CD14-positive monocyte (primary cell): ENCODE results near the gene DNASE1. TPM values are rescaled to one million over a fixed set of nuclear protein-coding genes. Genes with fewer than 3 reads are reported as not detected.

Experiments used
- DNase-seq, 3 donors: peaks; one replicate each; pipeline ENCODE4 v3.0.0-alpha.2; 2011 to 2022
- H2AFZ ChIP-seq: 2 replicates; pipeline ENCODE4 v1.6.0; 2012; ENCODE audit warnings: mild to moderate bottlenecking, low read depth, low read length, inconsistent platforms; ENCODE audit not compliant: insufficient read depth, poor library complexity, severe bottlenecking
- H3K27ac ChIP-seq, 2 donors: 1 replicate in 1 of 2; 2 replicates in 1 of 2; pipeline ENCODE4 v1.5.1; 2012 to 2013; ENCODE audit warnings: low read length in 2 of 2, control low read depth in 1 of 2, inconsistent platforms in 1 of 2, low read depth in 1 of 2, mild to moderate bottlenecking in 1 of 2
- H3K27me3 ChIP-seq, 2 donors: one replicate each; pipeline versions ENCODE4 v1.6.0 to v1.6.1; 2011 to 2013; ENCODE audit warnings: low read length in 2 of 2; ENCODE audit not compliant: control insufficient read depth in 2 of 2, insufficient read depth in 2 of 2
- H3K36me3 ChIP-seq, 2 donors: replicated peaks in 1 of 2; 1 replicate in 1 of 2; 2 replicates in 1 of 2; pipeline versions ENCODE4 v1.5.1 to v1.6.1; 2012 to 2013; ENCODE audit warnings: low read length in 2 of 2, control low read depth in 1 of 2, inconsistent platforms in 1 of 2, mild to moderate bottlenecking in 1 of 2; ENCODE audit not compliant: insufficient read depth in 2 of 2, control insufficient read depth in 1 of 2
- H3K4me1 ChIP-seq, 2 donors: 1 replicate in 1 of 2; 2 replicates in 1 of 2; pipeline versions ENCODE4 v1.5.1 to v1.6.1; 2012 to 2013; ENCODE audit warnings: low read length in 2 of 2, control low read depth in 1 of 2, inconsistent platforms in 1 of 2, mild to moderate bottlenecking in 1 of 2, moderate library complexity in 1 of 2; ENCODE audit not compliant: insufficient read depth in 2 of 2, control insufficient read depth in 1 of 2
- H3K4me2 ChIP-seq: replicated peaks from 2 replicates; pipeline ENCODE3; 2012; ENCODE audit warnings: low read length, moderate library complexity, mild to moderate bottlenecking; ENCODE audit not compliant: poor library complexity, severe bottlenecking; ENCODE audit errors: extremely low read depth
- H3K4me3 ChIP-seq, 3 experiments: fragments of 200-600 bp in 1 of 3; sonication (generic) in 1 of 3; replicated peaks in 1 of 3; 1 replicate in 2 of 3; 2 replicates in 1 of 3; pipeline ENCODE4 v1.5.1; 2011 to 2013; ENCODE audit warnings: low read length in 3 of 3, mild to moderate bottlenecking in 3 of 3, control low read depth in 2 of 3, low read depth in 2 of 3, inconsistent platforms in 1 of 3, moderate library complexity in 1 of 3
- H3K79me2 ChIP-seq: 2 replicates; pipeline ENCODE4 v1.6.0; 2012; ENCODE audit warnings: mild to moderate bottlenecking, control low read depth, inconsistent platforms, low read length, moderate library complexity; ENCODE audit not compliant: insufficient read depth
- H3K9ac ChIP-seq: 2 replicates; pipeline ENCODE4 v1.6.0; 2017; ENCODE audit warnings: low read length, mild to moderate bottlenecking; ENCODE audit not compliant: insufficient read depth, poor library complexity, severe bottlenecking
- H3K9me3 ChIP-seq, 2 donors: replicated peaks in 1 of 2; 1 replicate in 1 of 2; 2 replicates in 1 of 2; pipeline versions ENCODE4 v1.5.1 to v1.6.1; 2012 to 2013; ENCODE audit warnings: low read length in 2 of 2, control low read depth in 1 of 2; ENCODE audit not compliant: control insufficient read depth in 1 of 2, insufficient read depth in 1 of 2
- H4K20me1 ChIP-seq: 2 replicates; pipeline ENCODE4 v1.6.0; 2012; ENCODE audit warnings: mild to moderate bottlenecking, low read length, control low read depth, moderate library complexity; ENCODE audit not compliant: insufficient read depth
- H3K27ac Mint-ChIP-seq, 7 donors: one replicate each; pipeline ENCODE4 v1.8.0; 2020; ENCODE audit warnings: mild to moderate bottlenecking in 7 of 7, mixed read lengths in 7 of 7, moderate library complexity in 6 of 7, inconsistent platforms in 2 of 7
- H3K27me3 Mint-ChIP-seq, 3 donors: one replicate each; pipeline ENCODE4 v1.8.0; 2021 to 2022; ENCODE audit warnings: low read depth in 3 of 3, mild to moderate bottlenecking in 3 of 3, mixed read lengths in 3 of 3, moderate library complexity in 3 of 3, inconsistent platforms in 1 of 3
- H3K36me3 Mint-ChIP-seq, 2 donors: one replicate each; pipeline ENCODE4 v1.8.0; 2020; ENCODE audit warnings: mixed read lengths in 2 of 2, inconsistent platforms in 1 of 2, mild to moderate bottlenecking in 1 of 2
- H3K4me1 Mint-ChIP-seq: one replicate; pipeline ENCODE4 v1.8.0; 2020; ENCODE audit warnings: mild to moderate bottlenecking, mixed read lengths
- H3K4me3 Mint-ChIP-seq, 2 donors: one replicate each; pipeline ENCODE4 v1.8.0; 2020; ENCODE audit warnings: mild to moderate bottlenecking in 2 of 2, mixed read lengths in 2 of 2, moderate library complexity in 1 of 2
- H3K9me3 Mint-ChIP-seq, 7 donors: one replicate each; pipeline ENCODE4 v1.8.0; 2020 to 2022; ENCODE audit warnings: mixed read lengths in 7 of 7, mild to moderate bottlenecking in 6 of 7, moderate library complexity in 6 of 7, inconsistent platforms in 2 of 7
- CTCF ChIP-seq: fragments of 200-600 bp; IDR thresholded peaks from one replicate; pipeline ENCODE4 v1.8.0; 2022; ENCODE audit warnings: antibody characterized with exemption, mild to moderate bottlenecking
- WGBS: methylation state at CpG from one replicate; pipeline ENCODE4 v1.1.5; 2013; ENCODE audit warnings: missing lambda C conversion rate; ENCODE audit not compliant: insufficient coverage; 5-methylcytosine and 5-hydroxymethylcytosine counted together
- intact Hi-C, 2 donors: fragments of 100-400 bp; cut with micrococcal nuclease; formaldehyde crosslinking; loops; one replicate each; pipeline versions ENCODE4 v1.15.0 to v1.15.1; 2023
- polyA plus RNA-seq, 3 donors: library from polyadenylated mRNA; depleted of rRNA in 1 of 3; unstranded in 2 of 3; stranded (reverse) in 1 of 3; fragments of 300-500 nt in 2 of 3; fragments of >200 nt in 1 of 3; fragmentation: Illumina TruSeq in 2 of 3; gene quantifications; 1 replicate in 2 of 3; 2 replicates in 1 of 3; pipeline ENCODE4 v1.2.3, GENCODE V29; 2012 to 2021

DNASE1 gene
- polyA plus RNA-seq, 3 donors, result 1.5 to 21.1 TPM; not detected in 1

GRCh38 chr16:3669082-3669481, 14.6 kb downstream of the DNASE1 start:
- H3K27me3 Mint-ChIP-seq, result peaks cover 0 to 2% (median 0%) of the 10 kb centered on the region in 3 donors
- no peak overlapping the region for H3K4me3 Mint-ChIP-seq
- Histone ChIP-seq H3K79me2 (no peaks in the 10 kb centered on the region), H4K20me1 (no peaks in the 10 kb centered on the region), H3K27me3 (no peaks in the 10 kb centered on the region), H3K27ac (no peak overlapping the region), H3K4me3 (no peak overlapping the region), H3K9me3 (no peaks in the 10 kb centered on the region), H3K4me2 (no peak overlapping the region), H3K4me1 (no peaks in the 10 kb centered on the region), H3K9ac (no peak overlapping the region), H2AFZ (no peak overlapping the region), H3K36me3 (peaks cover 5 to 50% of the 10 kb centered on the region in 2 donors)
- H3K4me1 Mint-ChIP-seq, result peaks cover 2% of the 10 kb centered on the region
- peaks cover 51 to 60% of the 10 kb centered on the region in 2 donors for H3K36me3 Mint-ChIP-seq
- no peak for TF ChIP-seq CTCF
- no peak overlapping the region for H3K27ac Mint-ChIP-seq
- 43% methylated on average over 7 of the region's 10 CpGs for WGBS
- no peak for DNase-seq
- H3K9me3 Mint-ChIP-seq, result no peaks in the 10 kb centered on the region
- intact Hi-C loops, result no loop called here

GRCh38 chr16:3670711-3671110, 16.2 kb downstream of the DNASE1 start:
- Histone ChIP-seq H2AFZ (no peak overlapping the region), H3K9me3 (no peaks in the 10 kb centered on the region), H4K20me1 (no peaks in the 10 kb centered on the region), H3K9ac (no peak overlapping the region), H3K4me2 (no peak overlapping the region), H3K27ac (no peak overlapping the region), H3K4me1 (no peaks in the 10 kb centered on the region), H3K4me3 (no peak overlapping the region), H3K27me3 (no peaks in the 10 kb centered on the region), H3K79me2 (no peaks in the 10 kb centered on the region), H3K36me3 (peaks cover 20 to 51% of the 10 kb centered on the region in 2 donors)
- Mint-ChIP-seq H3K4me3 (no peak overlapping the region), H3K36me3 (peaks cover 52 to 65% of the 10 kb centered on the region in 2 donors), H3K27ac (no peak overlapping the region), H3K27me3 (peaks cover 0 to 2% (median 0%) of the 10 kb centered on the region in 3 donors), H3K9me3 (no peaks in the 10 kb centered on the region), H3K4me1 (peaks cover 2% of the 10 kb centered on the region)
- no peak for DNase-seq
- TF ChIP-seq CTCF, result no peak
- WGBS, result 69% methylated on average over 12 of the region's 13 CpGs
- intact Hi-C loops, result no loop called here
